T-helper 1 cell (primary cell): ENCODE measurements around the gene RIC1.
"Not testable (repeated sequence)": the region's sequence is repeated elsewhere in the genome, so short reads cannot be mapped to it uniquely, and the experiment has no call there.

Experiments
- DNase-seq, 5 donors: peaks; one replicate each; pipeline ENCODE4 v3.0.0-alpha.2; 2012 to 2020

The RIC1 gene

GRCh38 chr9:5722679-5723078, 93.8 kb downstream of the RIC1 start:
- DNase-seq, result not testable (repeated sequence)

- DNase-seq, result no peak
Measured at GRCh38 chr9:5735072-5735471, 106.2 kb downstream of the RIC1 start.

GRCh38 chr9:5736563-5737346, 107.8 kb downstream of the RIC1 start:
- no peak for DNase-seq

- DNase-seq, result no peak
Measured at GRCh38 chr9:5743109-5743508, 114.2 kb downstream of the RIC1 start.

GRCh38 chr9:5748438-5748837, 119.5 kb downstream of the RIC1 start:
- no peak for DNase-seq

GRCh38 chr9:5749306-5749705, 120.4 kb downstream of the RIC1 start:
- DNase-seq, result no peak

- no peak for DNase-seq
Measured at GRCh38 chr9:5750569-5750968, 121.7 kb downstream of the RIC1 start.

GRCh38 chr9:5756633-5757032, 127.7 kb downstream of the RIC1 start:
- no peak for DNase-seq

GRCh38 chr9:5760338-5760737, 131.4 kb downstream of the RIC1 start:
- no peak for DNase-seq

GRCh38 chr9:5762421-5762820, 133.5 kb downstream of the RIC1 start:
- DNase-seq, result no peak

- peak in 1 of 5 donors; percentile 61 for DNase-seq
Measured at GRCh38 chr9:5764130-5764868, 135.4 kb downstream of the RIC1 start.

- peak in 1 of 5 donors; percentile 32 for DNase-seq
Measured at GRCh38 chr9:5767968-5768932, 139.3 kb downstream of the RIC1 start.

GRCh38 chr9:5773324-5773999, 144.6 kb downstream of the RIC1 start:
- no peak for DNase-seq

GRCh38 chr9:5778805-5779204, 149.9 kb downstream of the RIC1 start:
- DNase-seq, result no peak

GRCh38 chr9:5779705-5780218, 150.9 kb downstream of the RIC1 start:
- not testable (repeated sequence) for DNase-seq

- not testable (repeated sequence) for DNase-seq
Measured at GRCh38 chr9:5783420-5783819, 154.5 kb downstream of the RIC1 start.

GRCh38 chr9:5783982-5784381, 155.1 kb downstream of the RIC1 start:
- DNase-seq, result no peak

- DNase-seq, result no peak
Measured at GRCh38 chr9:5784526-5785315, 155.8 kb downstream of the RIC1 start.

- no peak for DNase-seq
Measured at GRCh38 chr9:5786370-5787127, 157.6 kb downstream of the RIC1 start.

GRCh38 chr9:5787220-5787619, 158.3 kb downstream of the RIC1 start:
- no peak for DNase-seq
